Kidney glomerular epithelial cell (primary cell): Measurements from ENCODE around the gene MIDN.

Source experiments
- DNase-seq: peaks from one replicate; lab custom pipeline; 2025; lab: John Stamatoyannopoulos, UW

Gene MIDN

DNA sequence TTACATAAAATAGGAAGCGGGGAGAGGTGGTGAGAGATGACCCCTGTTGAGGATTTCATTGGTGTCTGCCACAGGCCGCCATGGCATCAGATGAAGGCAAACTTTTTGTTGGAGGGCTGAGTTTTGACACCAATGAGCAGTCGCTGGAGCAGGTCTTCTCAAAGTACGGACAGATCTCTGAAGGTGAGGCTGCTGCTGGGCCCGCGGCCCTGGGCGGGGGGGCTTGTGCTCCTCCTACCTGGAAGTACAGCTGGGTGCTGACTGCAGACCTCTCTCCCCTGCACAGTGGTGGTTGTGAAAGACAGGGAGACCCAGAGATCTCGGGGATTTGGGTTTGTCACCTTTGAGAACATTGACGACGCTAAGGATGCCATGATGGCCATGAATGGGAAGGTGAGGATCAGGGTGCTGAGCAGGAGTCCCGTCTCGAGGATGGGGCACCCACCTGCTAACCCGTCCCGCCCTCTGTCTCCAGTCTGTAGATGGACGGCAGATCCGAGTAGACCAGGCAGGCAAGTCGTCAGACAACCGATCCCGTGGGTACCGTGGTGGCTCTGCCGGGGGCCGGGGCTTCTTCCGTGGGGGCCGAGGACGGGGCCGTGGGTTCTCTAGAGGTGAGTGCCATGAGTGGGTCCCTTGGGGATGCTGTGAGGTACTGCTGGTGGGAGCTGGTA, 22.6 kb downstream of the MIDN start:
- no peak for DNase-seq

- no peak for DNase-seq
Observed at GRCh38 chr19:1271528-1272422, 23.4 kb downstream of the MIDN start.

DNA sequence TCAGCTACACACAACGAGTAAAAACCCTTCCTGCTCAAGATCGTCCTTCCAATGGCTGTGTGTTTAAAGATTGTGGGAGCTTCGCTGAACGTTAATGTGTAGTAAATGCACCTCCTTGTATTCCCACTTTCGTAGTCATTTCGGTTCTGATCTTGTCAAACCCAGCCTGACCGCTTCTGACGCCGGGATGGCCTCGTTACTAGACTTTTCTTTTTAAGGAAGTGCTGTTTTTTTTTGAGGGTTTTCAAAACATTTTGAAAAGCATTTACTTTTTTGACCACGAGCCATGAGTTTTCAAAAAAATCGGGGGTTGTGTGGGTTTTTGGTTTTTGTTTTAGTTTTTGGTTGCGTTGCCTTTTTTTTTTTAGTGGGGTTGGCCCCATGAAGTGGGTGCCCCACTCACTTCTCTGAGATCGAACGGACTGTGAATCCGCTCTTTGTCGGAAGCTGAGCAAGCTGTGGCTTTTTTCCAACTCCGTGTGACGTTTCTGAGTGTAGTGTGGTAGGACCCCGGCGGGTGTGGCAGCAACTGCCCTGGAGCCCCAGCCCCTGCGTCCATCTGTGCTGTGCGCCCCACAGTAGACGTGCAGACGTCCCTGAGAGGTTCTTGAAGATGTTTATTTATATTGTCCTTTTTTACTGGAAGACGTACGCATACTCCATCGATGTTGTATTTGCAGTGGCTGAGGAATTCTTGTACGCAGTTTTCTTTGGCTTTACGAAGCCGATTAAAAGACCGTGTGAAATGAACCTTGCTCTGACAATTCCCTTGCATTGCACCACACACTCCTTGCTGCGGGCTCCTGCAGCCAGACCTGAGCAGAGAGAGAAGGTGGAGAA, 24.3 kb downstream of the MIDN start:
- DNase-seq: no peak

- DNase-seq: no peak
Observed at GRCh38 chr19:1273263-1274041, 25.1 kb downstream of the MIDN start.

GRCh38 chr19:1274081-1274851, 25.9 kb downstream of the MIDN start:
- no peak for DNase-seq

DNA sequence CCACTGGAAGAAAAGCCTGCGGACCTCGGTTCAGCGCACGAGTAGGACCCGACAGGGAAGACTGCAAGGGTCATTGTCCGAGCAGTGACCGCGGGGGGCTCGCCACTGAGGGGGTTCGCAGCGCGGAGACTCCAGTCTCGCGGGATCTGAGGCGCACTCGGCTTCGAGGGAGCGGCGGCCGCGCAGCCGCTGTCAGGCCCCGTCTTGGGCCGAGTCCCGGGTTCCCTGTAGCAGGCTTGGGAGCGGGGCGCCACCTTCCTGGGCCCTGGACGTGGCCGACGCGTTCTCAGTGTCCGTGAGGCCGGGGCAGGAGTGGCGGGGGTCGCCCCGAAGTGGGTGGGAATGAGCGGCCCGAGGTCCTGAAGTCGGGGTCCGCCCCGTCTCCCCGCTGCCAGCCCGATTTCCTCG, 26.5 kb downstream of the MIDN start:
- DNase-seq: no peak

- peak; percentile 84 for DNase-seq
Observed at GRCh38 chr19:1275260-1275975, 27.0 kb downstream of the MIDN start, which contains the start of gene FAM174C. TSS of gene FAM174C (plus strand) at chr19:1275530. CDS start at chr19:1275550, 20 bp downstream.

DNA sequence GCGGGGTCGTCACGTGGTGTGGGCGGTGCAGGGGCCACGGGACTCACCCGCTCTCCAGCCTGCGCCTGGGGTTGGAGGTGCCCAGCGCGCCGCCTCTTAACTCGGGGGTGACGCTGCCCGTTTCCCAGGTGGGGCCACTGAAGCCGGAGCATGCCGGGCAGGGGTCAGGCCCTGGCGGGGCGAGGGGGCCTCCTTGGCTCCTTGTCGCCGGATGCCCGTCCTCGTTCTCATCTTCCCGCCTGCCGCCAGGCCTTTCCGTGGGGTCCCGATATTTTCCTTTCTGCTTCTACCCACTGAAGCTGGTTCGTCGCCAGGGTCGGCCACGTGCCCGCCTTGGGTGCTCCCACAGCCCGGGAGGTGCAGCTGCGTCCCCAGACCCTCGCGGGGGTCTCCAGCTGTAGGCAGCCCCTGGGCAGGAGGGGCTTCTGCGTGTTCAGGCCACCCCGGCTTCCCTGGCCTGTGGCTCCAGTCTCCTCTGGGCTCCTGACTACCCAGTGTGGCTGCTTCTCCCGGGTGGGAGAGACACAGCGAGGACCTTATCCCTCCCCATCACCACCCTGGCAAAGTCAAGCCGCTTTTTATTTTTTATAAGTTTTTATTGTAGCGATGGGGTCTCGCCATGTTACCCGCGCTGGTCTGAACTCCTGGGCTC, 27.7 kb downstream of the MIDN start:
- no peak for DNase-seq

DNA sequence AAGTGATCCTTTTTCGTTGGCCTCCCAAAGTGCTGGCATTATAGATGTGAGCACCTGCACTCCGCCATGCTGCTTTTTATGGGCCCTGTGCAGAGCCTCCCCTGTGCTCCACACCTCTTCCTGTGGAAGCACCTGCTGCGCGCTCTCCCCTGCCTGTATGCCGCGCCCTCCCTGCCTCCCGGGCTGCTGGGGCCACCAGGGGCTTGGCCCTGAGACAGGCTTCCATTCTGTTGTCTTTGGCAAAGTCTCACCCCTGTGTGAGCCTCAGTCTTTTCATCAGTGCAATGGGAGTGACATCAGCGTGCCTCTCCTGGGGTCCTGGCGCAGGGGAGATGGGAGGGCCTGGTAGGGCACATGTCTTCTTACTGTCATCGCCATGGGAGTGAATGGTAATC, 28.2 kb downstream of the MIDN start:
- DNase-seq: no peak

GRCh38 chr19:1277061-1277460, 28.7 kb downstream of the MIDN start:
- no peak for DNase-seq

DNA sequence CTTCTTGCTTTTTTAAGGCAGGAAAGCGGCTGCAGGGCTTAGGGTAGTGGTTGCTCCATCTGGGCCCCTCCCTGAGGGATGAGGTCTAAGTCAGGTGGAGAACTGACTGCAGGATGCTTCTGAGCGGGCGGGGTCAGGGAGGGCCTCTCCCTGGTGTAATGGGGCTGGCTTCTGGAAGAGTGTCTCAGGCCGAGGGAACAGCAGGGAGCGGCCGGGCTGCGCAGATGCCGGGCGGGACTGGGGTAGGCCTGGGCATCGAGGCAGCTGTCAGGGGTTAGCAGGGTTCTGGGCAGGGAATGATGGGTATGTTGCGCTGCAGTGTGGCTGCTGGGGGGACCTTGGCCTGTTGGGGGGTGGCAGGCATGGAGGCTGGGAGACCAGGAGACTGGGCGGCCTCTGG, 29.7 kb downstream of the MIDN start:
- no peak for DNase-seq

DNA sequence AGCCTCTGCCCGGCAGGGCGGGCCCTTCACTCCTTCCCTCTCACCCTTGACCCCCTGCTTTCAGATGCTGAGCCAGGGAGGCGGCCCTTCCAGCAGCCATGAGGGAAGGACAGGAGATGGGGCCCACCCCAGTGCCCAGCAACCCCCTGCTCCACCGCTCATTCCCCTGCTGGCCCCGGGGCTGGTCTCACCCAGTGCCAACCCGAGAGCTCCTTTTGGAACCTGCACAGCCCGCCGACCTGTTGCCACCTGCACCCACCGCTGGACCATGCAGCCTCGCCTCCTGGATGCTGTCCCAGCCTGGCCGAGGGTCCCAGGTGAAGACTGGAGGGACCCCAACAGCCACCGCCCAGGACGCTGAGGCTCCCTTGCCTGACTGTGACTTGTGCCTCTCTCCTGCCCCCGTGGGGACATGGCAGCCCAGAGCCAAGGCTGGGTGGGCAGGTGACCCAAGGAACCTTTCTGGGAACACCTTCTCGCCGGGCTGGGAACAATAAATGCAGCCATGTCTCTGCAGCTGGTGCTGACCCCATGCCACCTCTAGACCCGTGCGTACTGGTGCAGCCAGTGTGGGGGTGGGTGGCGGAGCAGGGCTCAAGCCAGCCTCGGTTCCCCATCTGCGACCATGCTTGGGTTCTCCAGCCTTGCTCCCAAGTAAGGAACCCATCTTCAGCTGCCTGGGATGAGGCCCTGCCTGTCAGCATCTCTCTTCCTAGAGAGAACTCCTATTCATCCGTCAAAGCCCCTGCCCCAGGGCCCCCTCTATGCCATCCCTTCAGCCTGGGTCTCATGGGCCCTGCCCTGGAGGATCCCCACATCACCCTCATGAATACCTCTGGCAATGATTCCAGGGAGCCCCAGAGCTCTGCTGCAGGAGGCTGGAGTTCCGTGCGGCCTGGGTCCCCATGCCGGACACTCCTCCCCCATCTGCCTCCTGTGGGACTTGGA, 30.6 kb downstream of the MIDN start:
- no peak for DNase-seq

- DNase-seq: peak; percentile 56
Observed at GRCh38 chr19:1279782-1280341, 31.5 kb downstream of the MIDN start.

GRCh38 chr19:1280636-1281568, 32.5 kb downstream of the MIDN start:
- no peak for DNase-seq

- DNase-seq: no peak
Observed at GRCh38 chr19:1281569-1282287, 33.3 kb downstream of the MIDN start.

DNA sequence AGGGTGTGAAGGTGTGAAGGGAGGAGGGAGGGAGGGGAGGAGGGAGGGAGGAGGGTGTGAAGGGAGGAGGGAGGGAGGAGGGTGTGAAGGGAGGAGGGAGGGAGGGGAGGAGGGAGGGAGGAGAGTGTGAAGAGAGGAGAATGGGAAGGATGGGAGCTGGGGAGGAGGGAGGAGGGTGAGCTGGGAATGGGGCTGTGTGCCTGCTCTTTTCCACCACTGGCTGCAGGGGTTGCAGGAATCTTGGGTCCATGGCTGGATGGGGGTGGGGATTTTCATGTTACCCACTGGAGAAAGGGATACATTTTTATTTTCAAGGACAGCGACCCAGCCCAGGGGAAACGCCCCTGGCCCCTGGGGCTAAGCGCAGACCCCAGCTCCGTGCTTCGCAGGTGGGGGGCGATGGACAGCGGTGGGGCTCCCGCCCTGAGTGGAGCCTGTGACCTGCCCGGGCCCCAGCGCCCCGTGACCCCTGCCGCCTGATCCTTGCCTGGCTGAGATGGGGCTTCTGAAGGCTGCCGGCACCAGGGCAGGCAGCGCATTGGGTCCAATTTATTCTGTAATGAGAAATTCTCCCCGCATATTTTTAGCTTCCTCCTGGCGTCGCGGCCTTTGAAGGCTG, 34.3 kb downstream of the MIDN start:
- DNase-seq: no peak
